ENCODE data around the gene ARMCX1. TPM values are rescaled to one million over a fixed set of nuclear protein-coding genes. Genes with fewer than 3 reads are reported as not detected.
"Not testable (repeated sequence)": the region's sequence is repeated elsewhere in the genome, so short reads cannot be mapped to it uniquely, and the experiment has no call there.

The ARMCX1 gene
- 29.6 TPM for total RNA-seq
- long read RNA-seq, transcript ARMCX1-201 (4 exons, 2,141 nt) = major isoform, 17 of 21 reads
- long read RNA-seq, partial matches to known transcripts = 0 of 21 reads
- long read RNA-seq, other reads (novel, unspliced or antisense) = 4 of 21 reads

- DNase-seq (ENCODE audit: missing footprints) (peak; percentile 89), ATAC-seq (peak; percentile 93)
- intact Hi-C loops (cut with DNase I) = loop anchor here (5.0 kb wide), 1 partner anchor 133 kb away; no protein-coding TSS in a partner anchor
Observed at GRCh38 chrX:101550362-101550750, at the start of gene ARMCX1. TSS of gene ARMCX1 (plus strand) at chrX:101550547. CDS start at chrX:101552931, 2,384 bp downstream.

GRCh38 chrX:101502929-101503328 lies 47.4 kb upstream of the ARMCX1 start:
- DNase-seq (ENCODE audit: missing footprints); ATAC-seq; intact Hi-C loops (cut with DNase I): not testable (repeated sequence)

GRCh38 chrX:101507372-101507771 lies 43.0 kb upstream of the ARMCX1 start:
- ATAC-seq = no peak
- intact Hi-C loops (cut with DNase I) = no loop called here
- no peak for DNase-seq (ENCODE audit: missing footprints)

- no peak for ATAC-seq
- intact Hi-C loops (cut with DNase I) = no loop called here
- DNase-seq (ENCODE audit: missing footprints) = no peak
Observed at GRCh38 chrX:101507986-101508385, 42.4 kb upstream of the ARMCX1 start.

GRCh38 chrX:101530944-101531343 lies 19.4 kb upstream of the ARMCX1 start:
- ATAC-seq (no peak), DNase-seq (ENCODE audit: missing footprints) (no peak)
- intact Hi-C loops (cut with DNase I) = no loop called here

GRCh38 chrX:101539116-101539515 lies 11.2 kb upstream of the ARMCX1 start:
- intact Hi-C loops (cut with DNase I) = no loop called here
- DNase-seq (ENCODE audit: missing footprints) (no peak), ATAC-seq (no peak)

GRCh38 chrX:101550751-101551379 lies 518 bp downstream of the ARMCX1 start:
- ATAC-seq (peak; percentile 87), DNase-seq (ENCODE audit: missing footprints) (peak; percentile 70)
- intact Hi-C loops (cut with DNase I) = loop anchor here (5.0 kb wide), 1 partner anchor 134 kb away; no protein-coding TSS in a partner anchor

- intact Hi-C loops (cut with DNase I) = loop anchor here (5.0 kb wide), 1 partner anchor 134 kb away; no protein-coding TSS in a partner anchor
- ATAC-seq = no peak
- DNase-seq (ENCODE audit: missing footprints) = no peak
Observed at GRCh38 chrX:101551380-101551767, 1.0 kb downstream of the ARMCX1 start.

GRCh38 chrX:101552714-101553113 lies 2.4 kb downstream of the ARMCX1 start:
- intact Hi-C loops (cut with DNase I) = loop anchor here (5.0 kb wide), 1 partner anchor 135 kb away; no protein-coding TSS in a partner anchor
- ATAC-seq (no peak), DNase-seq (ENCODE audit: missing footprints) (no peak)

- DNase-seq (ENCODE audit: missing footprints) = no peak
- intact Hi-C loops (cut with DNase I) = no loop called here
- ATAC-seq = no peak
Observed at GRCh38 chrX:101564651-101565050, 14.3 kb downstream of the ARMCX1 start.

- peak; percentile 56 for ATAC-seq
- DNase-seq (ENCODE audit: missing footprints) = no peak
- intact Hi-C loops (cut with DNase I) = loop anchor here (5.0 kb wide), 1 partner anchor 201 kb away; no protein-coding TSS in a partner anchor
Observed at GRCh38 chrX:101595739-101596419, 45.5 kb downstream of the ARMCX1 start.

GRCh38 chrX:101599592-101599991 lies 49.2 kb downstream of the ARMCX1 start:
- DNase-seq (ENCODE audit: missing footprints); ATAC-seq: not testable (repeated sequence)
- intact Hi-C loops (cut with DNase I) = loop anchor here (5.0 kb wide), 1 partner anchor 198 kb away; no protein-coding TSS in a partner anchor

GRCh38 chrX:101602077-101602476 lies 51.7 kb downstream of the ARMCX1 start:
- intact Hi-C loops (cut with DNase I) = no loop called here
- ATAC-seq (no peak), DNase-seq (ENCODE audit: missing footprints) (no peak)

Other genes with a start within 250 kb of the ARMCX1 start
- gene TIMM8A, start 201.8 kb upstream of the ARMCX1 start, total RNA-seq = 20.8 TPM
- gene BTK, start 164.4 kb upstream of the ARMCX1 start, total RNA-seq = 5.4 TPM
- gene RPL36A, start 159.5 kb upstream of the ARMCX1 start, total RNA-seq = 78.1 TPM
- gene GLA, start 142.6 kb upstream of the ARMCX1 start, total RNA-seq = 12.6 TPM
- 53.5 TPM for gene HNRNPH2, start 142.3 kb upstream of the ARMCX1 start, total RNA-seq
- gene ARMCX4, start 65.1 kb upstream of the ARMCX1 start, total RNA-seq = 5.3 TPM
- 23.3 TPM for gene ARMCX6, start 67.5 kb downstream of the ARMCX1 start, total RNA-seq
- gene ARMCX3, start 72.6 kb downstream of the ARMCX1 start, total RNA-seq = 52.8 TPM
- 30.2 TPM for gene ARMCX2, start 109.3 kb downstream of the ARMCX1 start, total RNA-seq